Right lobe of liver (tissue), 6 donors: Measurements from ENCODE around the gene SRPX. TPM values are rescaled to one million over a fixed set of nuclear protein-coding genes. Genes with fewer than 3 reads are reported as not detected.

Experiments used
- ATAC-seq, 4 donors: fragments of 200-7000 bp; cut with Tn5 transposase; one replicate each; pipeline ENCODE4 v1.9.1; 2020; ENCODE audit warnings: mild to moderate bottlenecking in 4 of 4, moderate library complexity in 4 of 4
- DNase-seq, 3 donors: peaks; one replicate each; pipeline ENCODE4 v3.0.0-alpha.2; 2020
- H3K27ac ChIP-seq, 3 donors: fragments of 200-600 bp; one replicate each; pipeline ENCODE4 v1.8.0; 2022
- H3K27me3 ChIP-seq, 2 donors: fragments of 200-600 bp; one replicate each; pipeline ENCODE4 v1.8.0; 2022
- H3K36me3 ChIP-seq, 4 donors: fragments of 200-600 bp; sonication (generic) in 1 of 4; one replicate each; pipeline versions ENCODE4 v1.5.1 to v1.8.0; 2017 to 2022; ENCODE audit warnings: control low read depth in 1 of 4
- H3K4me1 ChIP-seq, 4 donors: fragments of 200-600 bp; sonication (generic) in 1 of 4; one replicate each; pipeline versions ENCODE4 v1.5.1 to v1.8.0; 2017 to 2022; ENCODE audit warnings: control low read depth in 1 of 4
- H3K4me3 ChIP-seq, 3 donors: fragments of 200-600 bp; one replicate each; pipeline ENCODE4 v1.8.0; 2022
- H3K9me3 ChIP-seq, 4 donors: fragments of 200-600 bp; sonication (generic) in 1 of 4; one replicate each; pipeline versions ENCODE4 v1.5.1 to v1.8.0; 2017 to 2022; ENCODE audit warnings: control low read depth in 1 of 4
- POLR2A ChIP-seq: fragments of 450-650 bp; IDR thresholded peaks from one replicate; pipeline ENCODE4 v1.6.1; 2017; ENCODE audit warnings: antibody characterized with exemption, mild to moderate bottlenecking
- WGBS: methylation state at CpG from one replicate; pipeline ENCODE4 v1.1.6; 2018; ENCODE audit warnings: low coverage, low lambda C conversion rate; ENCODE audit not compliant: insufficient coverage; ENCODE audit errors: missing lambda C conversion rate; 5-methylcytosine and 5-hydroxymethylcytosine counted together
- intact Hi-C, 2 donors: fragments of 100-400 bp; cut with DNase I; formaldehyde crosslinking; loops; one replicate each; pipeline versions ENCODE4 v1.11.2 to v1.14.1; 2022
- total RNA-seq, 6 experiments: library from RNA; depleted of rRNA in 2 of 6; stranded (reverse); fragments of >200 nt in 2 of 6; fragmentation: NEBNext Ultra II Directional in 3 of 6; extraction: Animal tissue kit (Norgen Biotek cat#: 25700) in 3 of 6; gene quantifications; one replicate each; pipeline versions ENCODE4 v1.1.0 to v1.2.4, GENCODE V29; 2016 to 2023
- TF ChIP-seq, protein P1 (sequence below), 4 donors: fragments of 200-600 bp in 3 of 4; fragments of 450-650 bp in 1 of 4; IDR thresholded peaks; one replicate each; pipeline versions ENCODE4 v1.5.1 to v1.8.0; 2016 to 2022; ENCODE audit warnings: antibody characterized with exemption in 4 of 4, mild to moderate bottlenecking in 2 of 4
- donor health status: DM: no; HTN: yes; CAD: no.
- donor health status: DM: no; HTN: no; CAD: no.
- donor health status: DM: no; HTN: no; CAD: no.
- donor health status: DM: no; HTN: yes; CAD: no.
- donor health status: DM: no; HTN: yes; CAD: no.

SRPX gene
- total RNA-seq, 6 experiments from 2014 or later = 6.5 to 15.3 (median 10.5) TPM

DNA sequence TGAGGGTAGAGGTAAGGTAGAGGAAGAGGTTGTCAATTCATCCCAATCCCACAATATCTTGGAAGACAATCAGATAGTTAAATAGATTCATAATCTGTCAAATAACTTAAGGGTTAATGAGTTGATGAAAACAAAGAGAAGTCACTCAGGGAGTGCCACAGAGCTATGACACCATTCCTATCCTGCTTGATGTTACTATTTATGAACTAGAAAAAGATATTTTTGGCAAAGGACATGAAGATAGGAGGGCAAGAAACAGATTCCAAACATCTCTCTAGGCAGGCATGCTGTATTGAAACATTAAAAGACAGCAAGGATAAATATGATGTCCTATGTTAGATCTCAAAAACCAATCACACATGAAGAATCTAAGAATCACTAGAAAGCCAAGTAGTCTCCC, 3.5 kb upstream of the SRPX start:
- no peak overlapping the region for H3K27ac ChIP-seq
- TF ChIP-seq POLR2A = no peak
- TF ChIP-seq, protein P1, sequence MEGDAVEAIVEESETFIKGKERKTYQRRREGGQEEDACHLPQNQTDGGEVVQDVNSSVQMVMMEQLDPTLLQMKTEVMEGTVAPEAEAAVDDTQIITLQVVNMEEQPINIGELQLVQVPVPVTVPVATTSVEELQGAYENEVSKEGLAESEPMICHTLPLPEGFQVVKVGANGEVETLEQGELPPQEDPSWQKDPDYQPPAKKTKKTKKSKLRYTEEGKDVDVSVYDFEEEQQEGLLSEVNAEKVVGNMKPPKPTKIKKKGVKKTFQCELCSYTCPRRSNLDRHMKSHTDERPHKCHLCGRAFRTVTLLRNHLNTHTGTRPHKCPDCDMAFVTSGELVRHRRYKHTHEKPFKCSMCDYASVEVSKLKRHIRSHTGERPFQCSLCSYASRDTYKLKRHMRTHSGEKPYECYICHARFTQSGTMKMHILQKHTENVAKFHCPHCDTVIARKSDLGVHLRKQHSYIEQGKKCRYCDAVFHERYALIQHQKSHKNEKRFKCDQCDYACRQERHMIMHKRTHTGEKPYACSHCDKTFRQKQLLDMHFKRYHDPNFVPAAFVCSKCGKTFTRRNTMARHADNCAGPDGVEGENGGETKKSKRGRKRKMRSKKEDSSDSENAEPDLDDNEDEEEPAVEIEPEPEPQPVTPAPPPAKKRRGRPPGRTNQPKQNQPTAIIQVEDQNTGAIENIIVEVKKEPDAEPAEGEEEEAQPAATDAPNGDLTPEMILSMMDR (IDR thresholded peaks at IDR 0.05) = no peak
- H3K27me3 ChIP-seq = peaks cover 0 to 15% of the 10 kb centered on the region in 2 donors
- no peaks in the 10 kb centered on the region for H3K4me1 ChIP-seq
- DNase-seq = no peak
- intact Hi-C loops = no loop called here
- H3K9me3 ChIP-seq = no peaks in the 10 kb centered on the region
- no peak overlapping the region for H3K4me3 ChIP-seq
- H3K36me3 ChIP-seq = no peaks in the 10 kb centered on the region
- no peak for ATAC-seq

DNA sequence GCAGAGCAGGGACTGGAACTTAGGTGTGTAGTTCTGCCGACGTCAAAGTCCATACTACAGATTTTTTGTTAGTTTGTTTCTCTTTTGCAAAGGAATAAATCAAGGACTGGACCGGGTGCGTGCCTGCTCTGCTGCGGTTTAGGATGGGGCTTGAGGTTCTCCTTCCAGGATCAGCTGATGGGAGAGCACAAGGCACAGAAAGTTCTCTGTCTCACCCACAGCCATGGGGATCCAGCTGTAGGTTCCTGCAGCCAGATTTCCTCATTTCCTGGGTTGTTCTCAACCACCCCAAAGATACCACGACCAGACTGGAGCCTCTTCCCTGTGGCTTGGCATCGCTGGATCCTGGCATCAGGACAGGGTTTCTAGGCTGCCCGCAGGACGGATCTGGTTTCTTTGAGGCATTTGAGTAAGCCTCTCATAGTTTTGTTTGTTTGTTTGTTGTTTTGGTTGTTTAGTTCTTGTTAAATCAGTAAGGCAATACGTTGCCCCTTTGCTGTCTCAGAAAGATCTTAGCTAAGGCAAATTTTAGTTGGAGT, 789 bp upstream of the SRPX start:
- H3K27ac ChIP-seq = no peak overlapping the region
- WGBS = 43% methylated on average over 7 of the region's 10 CpGs

DNA sequence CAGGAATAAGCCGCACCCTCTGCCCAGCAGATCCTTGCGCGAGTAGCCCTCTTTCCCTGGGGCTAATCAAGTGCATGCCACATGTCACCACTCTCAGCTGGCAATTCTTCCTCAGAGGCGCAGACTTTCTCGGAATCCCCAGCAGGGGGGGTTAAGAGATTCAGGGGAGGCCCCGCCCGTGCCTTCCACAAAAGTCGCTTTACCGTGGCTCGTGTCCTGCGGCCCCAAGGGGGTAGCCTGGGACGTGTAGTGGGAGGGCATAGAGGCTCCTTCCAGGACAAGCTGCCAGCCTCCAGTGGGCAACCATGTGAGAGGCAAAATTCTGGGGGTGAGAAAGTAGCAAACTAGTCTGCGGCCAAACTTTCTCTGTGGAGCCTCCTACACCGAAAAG, 652 bp downstream of the SRPX start:
- H3K27ac ChIP-seq = no peak overlapping the region
- no peaks in the 10 kb centered on the region for H3K36me3 ChIP-seq
- H3K9me3 ChIP-seq = no peaks in the 10 kb centered on the region
- H3K27me3 ChIP-seq = peaks cover 0 to 25% of the 10 kb centered on the region in 2 donors
- 26% methylated on average over 13 of the region's 14 CpGs for WGBS
- ATAC-seq = peak; percentile 34 to 60 (median 54)
- intact Hi-C loops = no loop called here
- TF ChIP-seq, protein P1 (IDR thresholded peaks at IDR 0.05) = peak in 2 of 4 donors; percentile 13 to 24
- no peak for TF ChIP-seq POLR2A
- DNase-seq = peak in 2 of 3 donors; percentile 36 to 53
- H3K4me3 ChIP-seq = peak overlapping the region; percentile 29 to 44 (median 33)
- H3K4me1 ChIP-seq = no peaks in the 10 kb centered on the region

More for the DNA sequence above, 789 bp upstream of the SRPX start:
- Histone ChIP-seq H3K36me3 (no peaks in the 10 kb centered on the region), H3K4me1 (no peaks in the 10 kb centered on the region), H3K27me3 (peaks cover 0 to 25% of the 10 kb centered on the region in 2 donors), H3K4me3 (peak overlapping the region in 1 of 3 donors; percentile 33), H3K9me3 (no peaks in the 10 kb centered on the region)
- DNase-seq = no peak
- no peak for ATAC-seq
- TF ChIP-seq POLR2A = no peak
- TF ChIP-seq, protein P1 (IDR thresholded peaks at IDR 0.05) = no peak
- intact Hi-C loops = no loop called here

DNA sequence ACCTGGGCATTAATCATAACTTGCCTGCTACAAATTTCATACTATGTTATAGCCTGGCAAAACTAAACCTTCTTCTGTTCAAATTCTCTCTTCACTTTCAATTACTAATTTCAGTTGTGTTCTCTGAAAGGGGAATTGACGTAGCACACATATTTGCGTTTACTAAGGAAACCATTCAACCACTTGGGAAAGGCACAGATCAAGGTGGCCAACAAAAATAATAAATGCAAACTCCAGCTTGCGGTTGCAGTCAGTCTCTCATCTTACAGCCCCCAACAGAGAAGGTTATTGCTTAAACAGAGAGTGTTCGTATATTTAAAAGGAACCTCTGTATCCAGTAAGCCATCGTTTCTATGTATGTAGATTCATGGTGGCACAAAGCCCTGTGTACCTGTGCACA, 4.0 kb downstream of the SRPX start:
- peaks cover 0 to 25% of the 10 kb centered on the region in 2 donors for H3K27me3 ChIP-seq
- DNase-seq = no peak
- TF ChIP-seq, protein P1 (IDR thresholded peaks at IDR 0.05) = no peak
- TF ChIP-seq POLR2A = no peak
- no peaks in the 10 kb centered on the region for H3K9me3 ChIP-seq
- no peak for ATAC-seq
- no peak overlapping the region for H3K4me3 ChIP-seq
- H3K36me3 ChIP-seq = no peaks in the 10 kb centered on the region
- H3K4me1 ChIP-seq = no peaks in the 10 kb centered on the region
- 50% methylated on average over 5 of the region's 5 CpGs for WGBS
- intact Hi-C loops = no loop called here
- no peak overlapping the region for H3K27ac ChIP-seq
